Subcutaneous adipose tissue (tissue), 4 donors: ENCODE data around the gene SLC23A3. TPM values are rescaled to one million over a fixed set of nuclear protein-coding genes. Genes with fewer than 3 reads are reported as not detected.

Experiments used
- CTCF ChIP-seq: fragments of 450-650 bp; IDR thresholded peaks from one replicate; pipeline ENCODE4 v1.5.1; 2016; ENCODE audit warnings: low read depth, mild to moderate bottlenecking, control low read depth, antibody characterized with exemption, moderate library complexity
- total RNA-seq, 4 donors: library from RNA; depleted of rRNA; stranded (reverse); fragments of >200 nt; gene quantifications; one replicate each; pipeline ENCODE4 v1.1.0, GENCODE V29; 2016

The SLC23A3 gene
- total RNA-seq, 4 donors from 2014 or later = 0.38 to 0.82 (median 0.67) TPM

GRCh38 chr2:219175928-219176817, 6.3 kb upstream of the SLC23A3 start:
- TF ChIP-seq CTCF = no peak

GRCh38 chr2:219175486-219175885, 5.7 kb upstream of the SLC23A3 start:
- TF ChIP-seq CTCF = no peak

- TF ChIP-seq CTCF = no peak
Observed at GRCh38 chr2:219174801-219175200, 5.0 kb upstream of the SLC23A3 start.

- no peak for TF ChIP-seq CTCF
Observed at GRCh38 chr2:219174146-219174545, 4.3 kb upstream of the SLC23A3 start.

GRCh38 chr2:219173176-219173575, 3.3 kb upstream of the SLC23A3 start:
- no peak for TF ChIP-seq CTCF

- no peak for TF ChIP-seq CTCF
Observed at GRCh38 chr2:219172231-219173154, 2.7 kb upstream of the SLC23A3 start.

GRCh38 chr2:219171231-219171651, 1.4 kb upstream of the SLC23A3 start:
- TF ChIP-seq CTCF = no peak
